NCI-H1417 treated with DMSO at 0.1 percent for 48 hours (cell line): ENCODE data around the gene ALS2.
"Not testable (repeated sequence)": the region's sequence is repeated elsewhere in the genome, so short reads cannot be mapped to it uniquely, and the experiment has no call there.

Source experiments
- DNase-seq: peaks from one replicate; lab custom pipeline; 2025; lab: John Stamatoyannopoulos, UW

Gene ALS2

GRCh38 chr2:201793631-201794030 lies 12.9 kb upstream of the ALS2 start:
- no peak for DNase-seq

GRCh38 chr2:201790989-201791388 lies 10.3 kb upstream of the ALS2 start:
- DNase-seq, result no peak

GRCh38 chr2:201790291-201790690 lies 9.6 kb upstream of the ALS2 start:
- no peak for DNase-seq

GRCh38 chr2:201789395-201789794 lies 8.7 kb upstream of the ALS2 start:
- no peak for DNase-seq

GRCh38 chr2:201788371-201788770 lies 7.6 kb upstream of the ALS2 start:
- no peak for DNase-seq

GRCh38 chr2:201786471-201786870 lies 5.7 kb upstream of the ALS2 start:
- DNase-seq, result no peak

- no peak for DNase-seq
Measured at GRCh38 chr2:201785135-201785534, 4.4 kb upstream of the ALS2 start.

GRCh38 chr2:201784563-201784962 lies 3.8 kb upstream of the ALS2 start:
- DNase-seq, result no peak

GRCh38 chr2:201781557-201782051 lies 871 bp upstream of the ALS2 start:
- no peak for DNase-seq

- no peak for DNase-seq
Measured at GRCh38 chr2:201779901-201780673, 646 bp downstream of the ALS2 start.

GRCh38 chr2:201777869-201778268 lies 2.9 kb downstream of the ALS2 start:
- no peak for DNase-seq

- no peak for DNase-seq
Measured at GRCh38 chr2:201777043-201777442, 3.7 kb downstream of the ALS2 start.

- no peak for DNase-seq
Measured at GRCh38 chr2:201775326-201775725, 5.4 kb downstream of the ALS2 start.

GRCh38 chr2:201774546-201774945 lies 6.2 kb downstream of the ALS2 start:
- no peak for DNase-seq

GRCh38 chr2:201773990-201774389 lies 6.7 kb downstream of the ALS2 start:
- no peak for DNase-seq

GRCh38 chr2:201769666-201770373 lies 10.9 kb downstream of the ALS2 start:
- DNase-seq, result no peak

- no peak for DNase-seq
Measured at GRCh38 chr2:201768918-201769317, 11.8 kb downstream of the ALS2 start.

GRCh38 chr2:201765799-201766198 lies 14.9 kb downstream of the ALS2 start:
- no peak for DNase-seq

- DNase-seq, result not testable (repeated sequence)
Measured at GRCh38 chr2:201764469-201764868, 16.3 kb downstream of the ALS2 start.

GRCh38 chr2:201761101-201761500 lies 19.6 kb downstream of the ALS2 start:
- DNase-seq, result no peak

GRCh38 chr2:201759567-201759966 lies 21.2 kb downstream of the ALS2 start:
- DNase-seq, result no peak

- no peak for DNase-seq
Measured at GRCh38 chr2:201758873-201759272, 21.9 kb downstream of the ALS2 start.

GRCh38 chr2:201758234-201758633 lies 22.5 kb downstream of the ALS2 start:
- DNase-seq, result no peak
